ENCODE results near the gene ZIC4. TPM values are rescaled to one million over a fixed set of nuclear protein-coding genes. Genes with fewer than 3 reads are reported as not detected.
A peak's percentile ranks its signal among the peaks of the same experiment; 100 is the strongest.

The ZIC4 gene
- total and polyA plus RNA-seq, 2 experiments from 2014 or later, result not detected

GRCh38 chr3:147391781-147392624 lies 14.3 kb downstream of the ZIC4 start:
- H3K36me3 ChIP-seq (ENCODE audit: insufficient read depth), result no peaks in the 10 kb centered on the region
- H3K4me2 ChIP-seq, result peak overlapping the region; percentile 93
- DNase-seq (ENCODE audit: low spot score) (peak; percentile 96), ATAC-seq (peak; percentile 25)
- no peaks in the 10 kb centered on the region for H3K79me2 ChIP-seq (replicated peaks; ENCODE audit: insufficient read depth)
- H3K27me3 ChIP-seq (ENCODE audit: insufficient read depth), result peaks cover 100% of the 10 kb centered on the region
- H3K9me3 Mint-ChIP-seq, result peaks cover 5% of the 10 kb centered on the region; the same call in 2 of the 3 replicates
- H3K4me1 ChIP-seq (ENCODE audit: insufficient read depth), result peaks cover 80% of the 10 kb centered on the region
- H3K27me3 Mint-ChIP-seq (ENCODE audit: insufficient read depth, low read depth, poor library complexity), result peaks cover 99% of the 10 kb centered on the region
- no peaks in the 10 kb centered on the region for H3K36me3 Mint-ChIP-seq (ENCODE audit: low read depth)
- peaks cover 10% of the 10 kb centered on the region; the same call in 1 of the 2 replicates for H4K20me1 ChIP-seq (replicated peaks; ENCODE audit: insufficient read depth)
- peak overlapping the region; percentile 71 for H3K4me3 Mint-ChIP-seq
- peaks cover 76% of the 10 kb centered on the region for H3K4me1 Mint-ChIP-seq
- H2AFZ ChIP-seq, result peak overlapping the region; percentile 93
- H3K27ac ChIP-seq (ENCODE audit: low read depth), result no peak overlapping the region
- peaks cover 63% of the 10 kb centered on the region for H3F3A ChIP-seq (replicated peaks; ENCODE audit: low read depth)
- no peak overlapping the region for H3K27ac Mint-ChIP-seq
- no peak for TF ChIP-seq NANOG (IDR thresholded peaks at IDR 0.05; ENCODE audit: borderline replicate concordance)
- no peak for TF ChIP-seq JUNB (IDR thresholded peaks at IDR 0.05; ENCODE audit: unreplicated experiment)
- peak; percentile 57; the same call in 1 of the 2 replicates for TF ChIP-seq CREB1 (CRISPR knock-in tag; IDR thresholded peaks at IDR 0.05; ENCODE audit: low read depth)
- no peak for TF ChIP-seq ZNF114 (CRISPR knock-in tag; IDR thresholded peaks at IDR 0.05)
- peak; percentile 41 to 42 for TF ChIP-seq CTCF (conservative IDR thresholded peaks at IDR 0.05; ENCODE audit: low read depth in 2 of 2)
- TF ChIP-seq ZNF462 (CRISPR knock-in tag; IDR thresholded peaks at IDR 0.05), result no peak
- TF ChIP-seq, protein P1, sequence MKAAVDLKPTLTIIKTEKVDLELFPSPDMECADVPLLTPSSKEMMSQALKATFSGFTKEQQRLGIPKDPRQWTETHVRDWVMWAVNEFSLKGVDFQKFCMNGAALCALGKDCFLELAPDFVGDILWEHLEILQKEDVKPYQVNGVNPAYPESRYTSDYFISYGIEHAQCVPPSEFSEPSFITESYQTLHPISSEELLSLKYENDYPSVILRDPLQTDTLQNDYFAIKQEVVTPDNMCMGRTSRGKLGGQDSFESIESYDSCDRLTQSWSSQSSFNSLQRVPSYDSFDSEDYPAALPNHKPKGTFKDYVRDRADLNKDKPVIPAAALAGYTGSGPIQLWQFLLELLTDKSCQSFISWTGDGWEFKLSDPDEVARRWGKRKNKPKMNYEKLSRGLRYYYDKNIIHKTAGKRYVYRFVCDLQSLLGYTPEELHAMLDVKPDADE (IDR thresholded peaks at IDR 0.05), result 0 out of 2 replicates have a peak, but pooled peaks have one; percentile 14
- TF ChIP-seq EZH2 (IDR thresholded peaks at IDR 0.05; ENCODE audit: low read depth, unreplicated experiment), result peak; percentile 82
- TF ChIP-seq EZH2phosphoT487 (IDR thresholded peaks at IDR 0.05; ENCODE audit: unreplicated experiment), result peak; percentile 68
- TF ChIP-seq REST (IDR thresholded peaks at IDR 0.05; ENCODE audit: unreplicated experiment), result no peak
- TF ChIP-seq POLR2AphosphoS5 (IDR thresholded peaks at IDR 0.05; ENCODE audit: low read depth), result 0 out of 2 replicates have a peak, but pooled peaks have one; percentile 20
- no peak for TF ChIP-seq ZNF331 (CRISPR knock-in tag; IDR thresholded peaks at IDR 0.05; ENCODE audit: low read depth)
- TF ChIP-seq STAT1 (IDR thresholded peaks at IDR 0.05; ENCODE audit: unreplicated experiment), result no peak
- peak overlapping the region; percentile 81 for H3K4me3 ChIP-seq
- no peaks in the 10 kb centered on the region for H3K9me2 ChIP-seq (ENCODE audit: insufficient read depth)

All from GM23338 (cell line).